HS-5 (cell line): ENCODE results near the gene SDHB.

Experiments used
- DNase-seq: peaks from one replicate; pipeline ENCODE4 v3.0.0-alpha.2; 2012; ENCODE audit warnings: low read depth

SDHB gene

DNA sequence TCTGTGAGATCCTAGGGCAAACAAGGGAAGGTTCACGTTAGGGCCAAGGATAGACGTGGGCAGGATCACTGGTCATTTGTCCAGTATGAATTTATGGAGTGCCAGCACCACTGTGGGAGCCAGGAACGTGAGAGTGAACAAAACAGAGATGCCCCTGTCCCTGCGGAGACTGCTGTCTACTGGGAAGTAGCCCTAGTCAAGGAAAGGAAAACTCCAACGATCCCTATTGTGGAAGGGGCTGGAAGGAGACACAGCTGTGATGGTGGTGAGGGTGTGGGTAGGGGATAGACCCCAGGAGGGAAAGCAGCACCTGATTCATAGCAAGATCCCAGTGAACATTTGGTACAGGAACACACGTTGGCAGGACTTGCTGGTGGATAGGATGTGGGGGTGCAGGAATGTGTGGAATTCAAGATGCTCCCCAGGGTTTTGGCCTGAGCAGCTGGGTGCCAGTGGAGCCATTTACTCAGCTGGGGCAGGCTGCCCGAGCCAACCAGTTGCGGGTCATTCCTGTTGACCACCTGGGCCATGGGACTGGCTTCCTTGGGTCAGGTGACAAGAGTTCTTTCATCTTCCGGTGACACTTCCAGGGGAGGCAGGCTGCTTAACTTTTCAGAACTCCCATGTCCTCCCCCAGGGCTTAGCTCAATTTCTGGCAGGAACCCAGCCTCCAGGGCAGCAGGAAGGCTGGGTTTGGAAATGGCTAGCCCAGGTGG lies 40.9 kb downstream of the SDHB start:
- DNase-seq, result no peak

DNA sequence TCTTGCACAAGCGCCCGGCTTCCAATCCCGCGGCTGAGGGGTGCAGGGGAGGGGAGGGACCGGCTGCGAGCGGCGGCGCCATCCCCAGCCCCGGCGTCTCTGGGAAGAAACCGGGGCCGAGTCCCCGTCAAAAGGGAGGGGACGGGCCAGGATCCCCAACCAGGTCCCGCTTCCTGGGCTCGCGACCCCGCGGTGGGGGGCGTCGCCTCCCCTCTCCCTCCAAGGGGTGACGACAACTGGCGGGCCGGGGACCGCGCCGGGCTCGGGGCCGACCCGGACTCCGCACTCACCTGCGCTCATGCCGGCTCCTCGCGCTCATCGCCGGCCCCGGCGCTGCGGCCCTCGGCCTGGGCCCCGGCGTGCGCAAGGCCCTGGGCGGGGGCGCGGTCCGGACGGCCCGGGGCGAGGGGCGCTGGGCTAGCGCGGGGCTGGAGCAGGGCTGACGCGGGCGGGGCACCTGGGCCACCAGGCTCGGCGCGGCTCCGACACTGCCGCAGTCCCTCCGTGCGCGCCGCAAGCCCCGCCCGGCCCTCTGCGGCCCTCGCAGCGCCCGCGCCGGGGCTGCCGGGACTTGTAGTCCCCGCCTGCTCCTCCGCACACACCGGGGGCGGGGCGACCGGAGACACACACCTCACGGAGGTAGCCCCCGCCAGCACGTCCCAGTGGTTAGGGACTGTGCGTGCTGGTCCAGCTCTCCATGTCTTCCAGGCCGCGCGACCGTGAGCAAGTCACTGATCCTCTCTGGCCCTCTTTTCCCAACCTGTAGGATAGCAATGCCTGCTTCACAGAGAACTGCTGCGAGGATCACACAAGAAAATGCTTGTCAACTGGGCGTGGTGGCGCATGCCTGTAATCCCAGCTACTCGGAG lies 42.2 kb downstream of the SDHB start, which contains the start of gene ATP13A2:
TSS of gene ATP13A2 (minus strand) at position 490 of the 869 bp plus-strand sequence. CDS start at position 300, 190 bp downstream.
- no peak for DNase-seq

DNA sequence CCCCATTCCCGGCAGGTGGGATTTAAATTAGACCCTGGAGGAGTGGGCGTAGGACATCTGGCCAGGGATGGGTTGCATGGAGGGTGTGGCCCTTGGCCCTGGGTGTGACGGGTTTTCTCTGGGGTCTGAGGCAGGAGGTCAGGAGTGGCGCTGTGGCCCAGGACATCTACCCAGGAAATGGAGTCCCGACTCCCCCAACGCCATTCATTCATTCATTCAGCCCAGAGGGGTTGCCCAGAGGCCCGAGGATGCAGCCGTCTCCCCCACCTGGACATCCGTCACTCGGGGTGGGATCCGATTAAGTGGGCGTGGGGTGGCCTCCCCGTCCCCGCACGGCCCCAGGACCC lies 42.8 kb downstream of the SDHB start:
- no peak for DNase-seq

DNA sequence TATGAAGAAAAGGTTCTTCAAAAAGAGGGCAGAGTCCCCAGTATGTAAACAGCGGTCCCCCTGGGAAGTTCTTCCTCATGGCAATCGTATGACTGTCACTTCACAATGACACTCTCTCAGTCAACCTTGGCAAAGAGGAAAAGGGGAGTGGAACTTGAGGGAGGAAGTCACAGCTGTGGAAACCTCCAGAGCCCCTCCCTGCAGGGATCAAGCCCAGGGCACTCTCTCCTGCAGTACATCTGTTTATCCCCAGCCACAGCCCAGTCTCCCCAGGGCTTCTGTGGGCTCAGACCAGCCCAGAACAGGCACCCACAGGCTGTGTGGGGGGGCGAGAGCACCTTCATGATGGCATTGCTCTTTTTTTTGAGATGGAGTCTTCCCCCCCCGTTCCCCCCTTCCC lies 44.1 kb downstream of the SDHB start:
- no peak for DNase-seq

DNA sequence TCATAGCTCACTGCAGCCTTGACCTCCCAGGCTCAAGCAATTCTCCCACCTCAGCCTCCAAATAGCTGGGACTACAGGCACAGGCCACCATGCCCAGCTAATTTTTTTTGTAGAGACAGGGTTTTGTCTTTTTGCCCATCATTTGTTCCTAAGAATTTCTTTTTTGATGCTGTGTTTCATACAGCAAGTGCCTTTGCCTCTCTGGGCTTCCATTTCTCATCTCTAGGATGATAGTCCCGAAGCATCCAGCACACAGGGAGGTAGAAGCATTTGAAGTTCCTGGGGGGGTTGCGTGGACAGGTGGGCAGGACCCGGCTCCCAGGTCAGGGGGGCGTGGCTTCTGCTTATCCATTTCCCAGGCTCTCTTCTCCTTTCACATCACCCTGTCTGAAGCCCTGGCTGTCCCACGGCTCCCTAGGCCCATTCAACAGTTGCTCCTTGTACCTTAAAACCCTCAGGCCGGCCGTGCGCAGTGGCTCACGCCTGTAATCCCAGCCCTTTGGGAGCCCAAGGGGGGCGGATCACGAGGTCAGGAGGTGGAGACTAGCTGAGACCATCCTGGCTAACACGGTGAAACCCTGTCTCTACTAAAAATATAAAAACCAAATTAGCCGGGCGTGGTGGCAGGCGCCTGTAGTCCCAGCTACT lies 45.5 kb downstream of the SDHB start:
- no peak for DNase-seq

DNA sequence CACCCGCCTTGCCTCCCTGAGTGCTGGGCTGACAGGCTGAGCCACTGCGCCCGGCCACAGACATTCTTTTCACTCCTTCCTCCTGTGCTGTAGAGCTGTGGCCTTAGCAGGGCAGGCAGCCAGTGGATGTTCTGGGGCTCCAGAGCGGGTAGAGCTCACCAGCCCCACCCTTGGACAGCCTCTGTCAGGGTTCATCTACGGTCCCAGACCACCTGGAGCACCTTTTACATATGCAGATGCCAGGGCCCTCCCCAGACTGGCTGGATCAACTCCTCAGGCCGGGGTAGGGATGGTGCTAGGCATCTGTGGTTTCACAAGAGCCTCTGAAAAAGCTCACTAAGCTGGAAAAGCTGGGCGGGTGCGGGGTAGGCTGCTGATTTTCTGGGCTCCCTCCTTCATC lies 46.7 kb downstream of the SDHB start:
- DNase-seq, result no peak

DNA sequence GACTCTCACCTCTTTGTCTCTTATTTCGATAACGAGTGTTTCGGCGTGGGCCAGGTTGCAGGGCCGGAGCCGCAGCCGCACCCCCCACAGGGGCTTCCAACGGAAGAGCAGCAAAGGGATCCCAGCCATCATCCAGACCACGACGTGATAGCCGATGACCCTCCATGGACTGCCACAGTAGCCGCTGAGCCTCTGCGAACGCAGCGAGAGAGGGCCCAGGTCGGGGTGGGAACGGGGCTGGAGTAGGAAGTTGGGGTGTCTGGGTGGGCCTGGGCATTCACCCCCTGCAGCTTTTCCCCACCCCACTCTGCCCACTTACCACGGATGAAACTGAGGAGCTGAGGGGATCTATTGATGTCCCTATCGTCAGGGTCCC lies 48.5 kb downstream of the SDHB start:
- no peak for DNase-seq

DNA sequence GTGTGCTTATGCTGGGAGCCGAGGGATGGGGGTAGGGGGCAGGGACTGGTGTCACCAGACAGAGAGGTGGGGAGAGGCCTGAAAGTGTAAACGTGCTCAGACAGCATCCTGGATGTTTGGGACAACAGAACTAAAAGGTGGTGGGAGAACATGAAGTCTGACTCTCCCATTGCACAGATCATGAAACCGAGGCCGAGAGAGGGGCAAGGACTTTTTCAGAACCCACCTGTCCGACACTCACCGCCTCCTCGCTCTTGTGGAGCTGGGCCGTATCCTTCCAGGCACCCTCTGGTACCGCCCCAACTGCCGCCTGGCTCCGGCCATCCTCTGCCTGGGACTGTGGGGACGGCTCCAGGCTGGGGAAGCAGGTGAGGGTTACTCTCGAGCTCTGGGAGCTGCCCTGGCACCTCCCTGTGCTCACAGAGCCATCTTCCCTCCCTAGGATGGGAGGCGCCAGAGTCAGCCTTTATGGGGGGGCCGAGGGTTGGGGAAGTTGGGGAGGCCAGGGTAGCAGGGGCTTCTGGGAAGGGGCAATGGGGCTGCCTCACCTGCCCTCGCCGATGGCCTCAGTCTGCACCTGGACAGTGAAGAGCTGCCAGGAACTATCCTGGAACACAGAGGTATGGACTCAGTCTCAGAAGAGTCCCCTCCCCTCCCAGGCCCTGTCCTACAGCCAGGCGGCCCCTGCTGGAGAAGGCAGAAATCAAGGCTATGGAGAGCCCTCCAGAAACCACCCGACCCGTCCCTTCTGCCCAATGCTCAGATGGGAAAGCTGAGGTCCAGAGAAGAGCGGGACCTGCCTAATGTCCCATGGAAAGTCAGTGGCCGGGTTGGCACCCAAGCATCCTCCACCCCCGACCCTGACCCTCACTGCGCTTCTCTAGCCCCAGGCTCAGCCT lies 49.1 kb downstream of the SDHB start:
- DNase-seq, result no peak

DNA sequence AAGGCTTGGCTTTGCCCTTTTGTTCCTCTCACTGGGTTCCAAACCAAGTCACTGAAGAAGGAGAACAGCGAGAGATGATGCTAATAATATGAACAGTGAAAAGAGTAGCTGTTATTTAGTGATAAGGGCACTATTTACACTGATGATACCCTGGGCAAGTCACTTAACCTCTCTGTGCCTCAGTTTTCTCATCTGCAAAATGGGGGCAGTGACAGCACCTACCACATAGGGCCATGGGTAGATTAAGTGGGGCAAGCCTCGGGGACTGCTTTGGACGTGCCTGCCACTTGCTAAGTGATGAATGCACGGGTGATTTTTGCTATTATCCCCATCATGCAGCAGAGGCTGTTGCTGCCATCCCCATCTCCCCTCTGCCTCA lies 51.3 kb downstream of the SDHB start:
- DNase-seq, result no peak

DNA sequence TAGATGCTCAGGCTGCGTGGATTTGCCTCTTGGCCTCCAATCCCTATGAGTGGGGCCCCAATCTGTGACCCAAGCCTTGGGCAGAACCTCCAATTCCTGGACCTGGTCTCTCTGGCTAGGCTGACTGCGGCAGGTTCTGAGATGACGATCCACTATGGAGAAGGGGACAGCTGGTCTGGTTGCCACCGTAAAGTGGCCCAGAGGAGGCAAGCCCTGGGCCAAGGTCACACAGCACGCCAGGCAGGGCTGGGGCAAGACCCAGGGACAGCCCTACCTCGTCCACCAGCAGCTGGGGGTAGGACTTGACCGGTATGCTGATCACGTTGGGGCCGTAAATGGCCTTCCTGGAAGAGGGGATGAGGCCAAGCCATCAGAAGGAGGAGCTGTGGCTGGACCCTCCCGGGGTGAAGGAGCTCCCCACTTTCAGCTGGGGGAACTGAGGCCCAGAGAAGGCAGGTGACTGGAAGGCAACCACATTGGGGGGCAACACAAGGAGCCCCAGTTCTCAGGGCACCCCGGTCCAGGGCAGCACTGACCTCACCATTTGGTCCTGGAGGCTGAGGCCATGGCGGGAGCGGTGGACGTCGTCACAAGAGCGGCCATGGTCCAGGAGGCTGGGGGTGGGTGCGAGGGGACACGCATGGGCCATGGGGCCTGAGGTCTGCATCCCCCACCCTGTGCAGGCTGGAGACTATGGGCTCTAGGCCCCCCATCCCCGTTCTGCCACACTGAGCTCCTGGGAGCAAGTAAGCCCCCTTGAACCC lies 51.9 kb downstream of the SDHB start:
- DNase-seq, result no peak

DNA sequence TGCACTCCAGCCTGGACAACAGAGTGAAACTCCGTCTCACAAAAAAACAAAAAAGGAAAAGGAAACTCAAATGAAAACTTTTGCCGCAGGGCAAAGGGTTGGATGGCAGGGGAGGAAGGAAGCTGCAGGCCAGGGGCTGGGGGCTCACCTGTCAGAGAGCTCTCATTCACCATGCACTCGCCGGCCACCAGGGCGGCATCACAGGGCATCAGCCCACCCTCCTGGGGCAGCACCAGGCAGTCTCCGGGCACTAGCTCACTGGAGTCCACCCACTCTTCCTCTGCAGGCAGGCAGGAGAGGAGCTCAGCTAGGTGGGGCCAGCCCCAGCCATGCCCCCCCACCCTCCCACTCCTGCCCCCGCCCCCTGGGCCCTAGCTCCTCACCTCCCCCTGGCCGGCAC lies 54.0 kb downstream of the SDHB start:
- DNase-seq, result no peak

DNA sequence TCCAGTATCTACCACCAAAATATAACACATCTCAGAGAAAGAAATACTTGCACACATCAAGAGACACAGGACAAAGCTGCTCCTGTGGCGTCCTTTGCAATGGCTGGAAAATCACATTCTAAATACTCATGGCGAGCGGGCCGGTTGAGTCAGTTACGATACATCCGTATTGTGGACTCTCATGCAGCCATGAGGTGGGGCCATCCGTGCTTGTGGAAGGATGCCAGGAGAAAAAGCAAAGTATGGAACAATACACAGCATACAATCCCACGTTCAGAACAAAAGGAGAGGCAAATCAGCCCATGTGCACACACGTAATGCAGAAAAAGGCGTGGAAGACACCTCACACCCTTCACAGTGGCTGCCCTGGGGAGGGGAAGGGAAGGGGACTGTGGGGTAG lies 55.2 kb downstream of the SDHB start:
- DNase-seq, result no peak

DNA sequence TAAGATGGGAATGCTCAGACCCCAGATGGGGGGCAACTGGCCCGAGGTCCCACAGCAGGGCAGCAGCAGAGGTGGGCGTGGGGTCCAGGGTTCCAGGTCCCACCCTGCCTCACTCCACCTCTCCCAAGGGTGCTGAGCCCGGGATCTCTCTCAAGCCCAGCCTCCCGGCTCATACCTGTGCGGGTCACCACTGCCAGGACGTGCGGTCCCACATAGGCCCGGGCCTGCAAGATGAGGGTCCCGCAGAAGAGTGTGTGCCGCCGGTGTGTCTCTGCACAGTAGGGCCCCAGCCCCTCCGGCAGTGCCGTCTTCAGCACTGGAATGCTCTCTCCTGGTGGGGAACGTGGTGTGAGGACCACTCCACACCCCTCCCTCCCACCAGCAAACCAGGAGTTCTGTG lies 57.0 kb downstream of the SDHB start:
- no peak for DNase-seq

DNA sequence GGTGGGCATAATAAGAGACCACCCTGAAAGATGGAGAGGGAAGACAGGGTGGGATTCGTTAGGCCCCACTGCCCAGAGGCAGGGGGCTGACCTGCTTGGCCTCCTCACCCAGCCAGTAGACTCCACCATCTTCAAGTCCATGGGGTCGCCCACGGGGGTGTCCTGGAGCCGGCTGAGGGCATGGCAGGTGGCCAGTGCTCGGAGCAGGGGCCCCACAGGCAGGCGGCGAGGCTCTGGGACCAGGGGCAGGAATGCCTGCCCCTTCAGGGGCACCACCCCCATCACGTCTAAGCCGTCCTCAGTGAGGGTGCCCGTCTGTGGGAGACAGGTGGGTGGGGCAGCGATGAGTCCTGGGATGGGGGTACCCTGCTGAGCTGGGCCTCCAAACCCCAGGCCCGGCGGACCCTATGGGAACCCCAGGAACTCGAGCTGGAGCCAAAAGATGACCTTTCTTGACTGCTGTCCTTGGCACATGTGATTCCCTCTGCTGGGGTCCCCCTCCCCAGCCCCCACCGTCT lies 60.3 kb downstream of the SDHB start:
- no peak for DNase-seq

DNA sequence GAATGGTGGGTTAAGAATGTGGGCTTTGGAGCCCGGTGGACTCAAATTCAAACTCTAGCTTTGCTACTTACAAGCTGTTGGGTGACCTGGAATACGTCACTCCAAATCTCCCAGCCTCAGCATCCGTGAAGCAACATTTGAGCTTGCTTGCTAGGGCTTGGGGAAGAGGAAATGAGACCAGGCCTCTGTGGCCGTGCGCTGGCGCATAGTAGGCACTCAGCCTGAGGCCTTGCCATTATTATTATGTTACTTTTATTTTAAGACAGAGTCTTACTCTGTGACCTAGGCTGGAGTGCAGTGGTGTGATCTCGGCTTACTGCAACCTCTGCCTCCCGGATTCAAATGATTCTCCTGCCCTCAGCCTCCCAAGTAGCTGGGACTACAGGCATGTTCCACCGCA lies 61.2 kb downstream of the SDHB start:
- DNase-seq, result no peak

DNA sequence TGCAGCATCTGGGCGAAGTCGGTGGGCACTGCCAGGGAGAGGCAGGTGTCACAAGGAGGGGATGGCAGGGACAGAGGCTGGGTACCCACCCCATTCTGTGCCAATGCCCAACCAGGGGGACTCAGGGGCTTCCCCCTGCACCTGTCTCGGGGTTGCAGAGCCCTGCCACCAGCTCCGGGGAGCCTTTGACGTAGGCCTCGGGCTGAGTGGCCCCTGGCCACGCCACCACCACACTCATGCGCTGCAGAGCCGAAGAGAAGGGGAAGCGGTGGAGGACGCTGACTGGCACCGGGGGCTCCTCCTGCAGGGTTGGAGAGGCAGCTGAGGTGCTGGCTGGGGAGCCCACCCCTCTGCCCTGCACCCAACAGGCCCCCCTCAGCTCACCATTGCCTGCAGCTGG lies 61.7 kb downstream of the SDHB start:
- no peak for DNase-seq

DNA sequence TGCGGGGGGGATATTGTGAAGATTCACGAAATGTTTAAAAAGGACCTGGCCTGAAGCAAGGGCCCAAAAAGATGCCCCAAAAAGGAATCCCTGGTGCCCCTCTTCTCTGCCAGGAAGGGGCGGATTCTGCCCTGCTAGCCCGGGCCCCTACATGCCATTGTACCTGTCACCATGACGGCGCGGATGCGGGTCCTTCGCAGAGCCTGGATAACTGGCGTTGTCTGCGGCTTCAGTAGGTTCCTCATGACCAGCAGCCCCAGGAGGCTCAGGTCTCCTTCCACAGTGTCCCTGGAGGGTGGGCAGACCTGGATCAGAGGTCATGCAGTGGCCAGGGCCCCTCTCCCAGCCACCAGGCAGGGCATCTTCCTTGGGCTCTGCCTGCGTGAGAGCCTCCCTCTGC lies 62.3 kb downstream of the SDHB start:
- DNase-seq, result no peak

DNA sequence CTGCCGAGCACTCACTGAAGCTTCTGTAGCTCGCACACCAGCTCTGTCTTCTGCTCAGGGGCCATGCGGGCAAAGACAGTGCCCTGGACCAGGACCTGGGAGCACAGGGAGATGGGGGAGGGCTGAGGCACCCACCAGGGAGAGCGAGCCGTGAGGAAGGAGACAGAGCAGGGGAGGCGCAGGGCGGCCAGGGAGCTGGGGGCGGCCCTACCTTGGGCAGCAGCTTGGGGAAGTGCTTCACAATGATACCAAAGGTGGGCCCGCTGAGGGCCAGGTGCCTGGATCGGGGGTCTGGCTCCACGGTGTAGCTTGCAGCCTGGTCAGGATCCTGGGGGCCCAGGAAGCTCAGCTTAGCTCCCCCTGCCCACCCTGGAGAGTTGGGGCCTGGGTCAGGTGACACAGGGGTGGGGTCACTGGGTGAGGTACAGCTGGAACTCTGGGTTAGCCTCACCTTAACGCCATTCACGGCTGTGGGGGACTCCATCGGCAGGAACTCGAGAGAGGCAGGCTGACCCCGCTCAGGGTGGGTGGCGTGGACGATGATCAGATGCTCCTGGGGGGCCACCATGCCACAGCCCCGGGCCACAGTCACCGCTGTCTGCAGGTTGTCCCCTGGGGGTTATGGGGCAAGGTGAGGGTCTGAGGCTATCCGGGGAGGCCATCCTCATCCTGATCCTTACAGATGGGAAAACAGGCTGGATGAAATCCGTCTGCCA lies 64.0 kb downstream of the SDHB start:
- DNase-seq, result no peak

DNA sequence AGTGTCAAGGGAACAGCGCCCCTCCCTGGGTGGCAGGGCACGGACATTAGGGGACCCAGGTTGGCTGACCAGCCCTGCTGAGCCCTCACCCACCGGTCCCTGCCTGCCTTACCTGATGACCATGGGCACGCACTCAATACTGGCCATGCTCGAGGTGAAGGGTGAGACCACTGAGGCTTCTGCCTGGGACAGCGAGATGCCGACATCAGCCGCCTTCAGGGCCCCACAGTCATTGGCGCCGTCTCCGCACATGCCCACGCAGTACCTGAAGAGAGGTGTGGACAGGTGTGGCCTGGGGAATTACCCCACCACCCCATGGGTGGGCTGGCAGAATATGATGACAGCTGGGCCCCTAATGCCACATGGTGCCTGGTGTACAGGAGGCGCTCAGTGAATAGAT lies 65.6 kb downstream of the SDHB start:
- DNase-seq, result no peak

DNA sequence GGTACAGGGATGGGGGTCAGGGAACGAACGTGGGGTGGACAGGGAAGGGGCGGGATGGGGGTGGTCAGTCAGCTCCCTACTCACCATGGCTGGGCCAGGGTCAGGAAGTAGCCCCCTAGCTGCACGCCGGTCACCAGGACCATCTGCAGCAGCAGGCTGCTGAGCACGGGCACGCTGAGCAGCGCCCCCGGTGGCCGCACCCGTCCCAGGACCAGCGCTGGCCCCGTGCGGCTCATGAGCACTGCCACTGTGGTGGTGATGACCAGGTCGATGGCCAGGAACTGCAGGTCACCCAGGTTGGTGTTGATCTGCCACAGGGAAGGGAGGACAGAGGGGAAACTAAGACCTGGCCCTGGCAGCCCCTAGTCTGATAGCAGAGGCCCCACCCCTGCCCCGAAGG lies 66.9 kb downstream of the SDHB start:
- DNase-seq, result no peak

DNA sequence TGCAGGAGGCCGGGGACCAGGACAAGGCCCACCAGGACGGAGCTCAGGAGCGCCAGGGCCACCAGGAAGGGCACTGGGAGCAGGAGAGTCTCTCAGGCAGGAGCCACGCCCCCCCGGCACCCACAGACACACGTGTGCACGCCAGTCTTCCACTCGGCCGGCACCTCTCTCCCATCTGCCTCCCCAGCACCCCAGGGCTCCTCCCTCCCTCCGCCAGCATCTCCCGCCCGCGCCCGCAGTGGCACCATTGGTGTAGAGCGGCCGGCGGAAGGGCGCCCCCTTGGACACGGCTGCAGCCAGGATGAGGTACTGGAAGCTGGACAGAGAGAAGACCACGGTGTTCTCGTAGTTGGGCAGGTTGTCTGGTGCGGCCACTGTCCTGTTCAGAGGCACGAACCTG lies 67.3 kb downstream of the SDHB start:
- no peak for DNase-seq
